Muscle layer of colon (tissue), 2 donors: Measurements from ENCODE around the gene ZFYVE28.

Source experiments
- H3K27ac ChIP-seq: one replicate; pipeline ENCODE4 v1.7.0; 2013; ENCODE audit warnings: low read depth, mild to moderate bottlenecking, low read length, moderate library complexity
- H3K27me3 ChIP-seq, 2 donors: one replicate each; pipeline ENCODE4 v1.7.0; 2013; ENCODE audit warnings: low read length in 2 of 2, mild to moderate bottlenecking in 2 of 2; ENCODE audit not compliant: insufficient read depth in 2 of 2, control insufficient read depth in 1 of 2
- H3K36me3 ChIP-seq: one replicate; pipeline ENCODE4 v1.7.0; 2013; ENCODE audit warnings: mild to moderate bottlenecking, low read length; ENCODE audit not compliant: insufficient read depth
- H3K4me1 ChIP-seq: one replicate; pipeline ENCODE4 v1.7.0; 2013; ENCODE audit warnings: mild to moderate bottlenecking, low read length; ENCODE audit not compliant: insufficient read depth
- H3K4me3 ChIP-seq, 2 donors: one replicate each; pipeline ENCODE4 v1.7.0; 2013; ENCODE audit warnings: low read length in 2 of 2, low read depth in 1 of 2, mild to moderate bottlenecking in 1 of 2, moderate library complexity in 1 of 2
- H3K9ac ChIP-seq: one replicate; pipeline ENCODE4 v1.7.0; 2013; ENCODE audit warnings: low read length
- H3K9me3 ChIP-seq: one replicate; pipeline ENCODE4 v1.7.0; 2013; ENCODE audit warnings: mild to moderate bottlenecking, low read length
- donor health status: abdominal sarcoma.
- donor health status: Adenocarcinoma of cecum.

The ZFYVE28 gene

GRCh38 chr4:2304877-2305561 is 113.4 kb downstream of the ZFYVE28 start:
- Histone ChIP-seq H3K9me3 (no peaks in the 10 kb centered on the region), H3K4me1 (no peaks in the 10 kb centered on the region), H3K27me3 (no peaks in the 10 kb centered on the region), H3K27ac (no peak overlapping the region), H3K36me3 (no peaks in the 10 kb centered on the region), H3K4me3 (no peak overlapping the region), H3K9ac (no peak overlapping the region)

GRCh38 chr4:2304321-2304876 is 114.0 kb downstream of the ZFYVE28 start:
- H3K9me3 ChIP-seq, result no peaks in the 10 kb centered on the region
- no peaks in the 10 kb centered on the region for H3K36me3 ChIP-seq
- no peak overlapping the region for H3K27ac ChIP-seq
- no peaks in the 10 kb centered on the region for H3K27me3 ChIP-seq
- H3K4me3 ChIP-seq, result no peak overlapping the region
- no peaks in the 10 kb centered on the region for H3K4me1 ChIP-seq
- no peak overlapping the region for H3K9ac ChIP-seq

GRCh38 chr4:2303686-2304320 is 114.6 kb downstream of the ZFYVE28 start:
- H3K9ac ChIP-seq, result no peak overlapping the region
- H3K27ac ChIP-seq, result no peak overlapping the region
- no peak overlapping the region for H3K4me3 ChIP-seq
- no peaks in the 10 kb centered on the region for H3K9me3 ChIP-seq
- H3K4me1 ChIP-seq, result no peaks in the 10 kb centered on the region
- no peaks in the 10 kb centered on the region for H3K27me3 ChIP-seq
- no peaks in the 10 kb centered on the region for H3K36me3 ChIP-seq

GRCh38 chr4:2303121-2303685 is 115.2 kb downstream of the ZFYVE28 start:
- no peak overlapping the region for H3K9ac ChIP-seq
- H3K9me3 ChIP-seq, result no peaks in the 10 kb centered on the region
- no peaks in the 10 kb centered on the region for H3K4me1 ChIP-seq
- no peak overlapping the region for H3K4me3 ChIP-seq
- no peaks in the 10 kb centered on the region for H3K36me3 ChIP-seq
- no peak overlapping the region for H3K27ac ChIP-seq
- no peaks in the 10 kb centered on the region for H3K27me3 ChIP-seq

GRCh38 chr4:2302387-2303119 is 115.9 kb downstream of the ZFYVE28 start:
- Histone ChIP-seq H3K27ac (no peak overlapping the region), H3K4me3 (no peak overlapping the region), H3K9me3 (no peaks in the 10 kb centered on the region), H3K9ac (no peak overlapping the region), H3K4me1 (no peaks in the 10 kb centered on the region), H3K27me3 (no peaks in the 10 kb centered on the region), H3K36me3 (no peaks in the 10 kb centered on the region)

- Histone ChIP-seq H3K36me3 (no peaks in the 10 kb centered on the region), H3K4me1 (no peaks in the 10 kb centered on the region), H3K27me3 (no peaks in the 10 kb centered on the region), H3K9ac (no peak overlapping the region), H3K27ac (no peak overlapping the region), H3K4me3 (no peak overlapping the region), H3K9me3 (no peaks in the 10 kb centered on the region)
These were observed 116.6 kb downstream of the ZFYVE28 start for GRCh38 chr4:2301806-2302205.

GRCh38 chr4:2301225-2301642 is 117.2 kb downstream of the ZFYVE28 start:
- Histone ChIP-seq H3K4me1 (no peaks in the 10 kb centered on the region), H3K4me3 (no peak overlapping the region), H3K9me3 (no peaks in the 10 kb centered on the region), H3K27me3 (no peaks in the 10 kb centered on the region), H3K9ac (no peak overlapping the region), H3K36me3 (no peaks in the 10 kb centered on the region), H3K27ac (no peak overlapping the region)

- no peak overlapping the region for H3K9ac ChIP-seq
- H3K4me1 ChIP-seq, result no peaks in the 10 kb centered on the region
- H3K27ac ChIP-seq, result no peak overlapping the region
- H3K4me3 ChIP-seq, result no peak overlapping the region
- H3K27me3 ChIP-seq, result no peaks in the 10 kb centered on the region
- H3K9me3 ChIP-seq, result no peaks in the 10 kb centered on the region
- no peaks in the 10 kb centered on the region for H3K36me3 ChIP-seq
These were observed 117.8 kb downstream of the ZFYVE28 start for GRCh38 chr4:2300431-2301224.

- Histone ChIP-seq H3K4me1 (no peaks in the 10 kb centered on the region), H3K27me3 (no peaks in the 10 kb centered on the region), H3K9ac (no peak overlapping the region), H3K27ac (no peak overlapping the region), H3K36me3 (no peaks in the 10 kb centered on the region), H3K4me3 (no peak overlapping the region), H3K9me3 (no peaks in the 10 kb centered on the region)
These were observed 118.7 kb downstream of the ZFYVE28 start for GRCh38 chr4:2299794-2300193.

- Histone ChIP-seq H3K27ac (no peak overlapping the region), H3K9ac (no peak overlapping the region)
These were observed 119.9 kb downstream of the ZFYVE28 start for GRCh38 chr4:2298532-2298991.

More at GRCh38 chr4:2298532-2298991, 119.9 kb downstream of the ZFYVE28 start:
- H3K9me3 ChIP-seq, result no peaks in the 10 kb centered on the region
- no peaks in the 10 kb centered on the region for H3K27me3 ChIP-seq
- no peak overlapping the region for H3K4me3 ChIP-seq
- H3K36me3 ChIP-seq, result no peaks in the 10 kb centered on the region
- H3K4me1 ChIP-seq, result no peaks in the 10 kb centered on the region
